Hepatocyte (in vitro differentiated cells): ENCODE data around the gene RAB27A. TPM values are rescaled to one million over a fixed set of nuclear protein-coding genes. Genes with fewer than 3 reads are reported as not detected.

Source experiments
- DNase-seq: peaks from one replicate; pipeline ENCODE4 v3.0.0-alpha.2; 2016; ENCODE audit warnings: low spot score
- H2AFZ ChIP-seq: fragments of 200-600 bp; sonication (generic); 2 replicates; pipeline ENCODE4 v1.6.0; 2016; ENCODE audit warnings: antibody characterized with exemption, mild to moderate bottlenecking
- H3K27ac ChIP-seq: fragments of 200-600 bp; sonication (generic); 2 replicates; pipeline ENCODE4 v1.5.1; 2016; ENCODE audit warnings: mild to moderate bottlenecking
- H3K27me3 ChIP-seq: fragments of 200-600 bp; sonication (generic); 2 replicates; pipeline ENCODE4 v1.6.1; 2016
- H3K36me3 ChIP-seq: fragments of 200-600 bp; sonication (generic); replicated peaks from 2 replicates; pipeline ENCODE4 v1.5.1; 2016; ENCODE audit warnings: low read depth; ENCODE audit not compliant: insufficient read depth
- H3K4me1 ChIP-seq: fragments of 200-600 bp; sonication (generic); 2 replicates; pipeline ENCODE4 v1.5.1; 2016; ENCODE audit warnings: mild to moderate bottlenecking, moderate library complexity; ENCODE audit not compliant: insufficient read depth
- H3K4me2 ChIP-seq: fragments of 200-600 bp; sonication (generic); 2 replicates; pipeline ENCODE4 v1.6.0; 2016
- H3K4me3 ChIP-seq: fragments of 200-600 bp; sonication (generic); 2 replicates; pipeline ENCODE4 v1.5.1; 2016; ENCODE audit warnings: mild to moderate bottlenecking
- H3K79me2 ChIP-seq: fragments of 200-600 bp; sonication (generic); 2 replicates; pipeline ENCODE4 v1.6.0; 2017; ENCODE audit warnings: mild to moderate bottlenecking
- H3K9me2 ChIP-seq: fragments of 200-600 bp; sonication (generic); replicated peaks from 2 replicates; pipeline ENCODE4 v1.6.0; 2017; ENCODE audit warnings: mild to moderate bottlenecking; ENCODE audit not compliant: insufficient read depth
- H3K9me3 ChIP-seq: fragments of 200-600 bp; sonication (generic); 2 replicates; pipeline ENCODE4 v1.5.1; 2016; ENCODE audit warnings: low read depth, mild to moderate bottlenecking
- H4K20me1 ChIP-seq: fragments of 200-600 bp; sonication (generic); 2 replicates; pipeline ENCODE4 v1.6.0; 2016; ENCODE audit warnings: mild to moderate bottlenecking; ENCODE audit not compliant: insufficient read depth, poor library complexity, severe bottlenecking
- EZH2 ChIP-seq: fragments of 200-600 bp; sonication (generic); IDR thresholded peaks from 2 replicates; pipeline ENCODE4 v1.6.1; 2016; ENCODE audit warnings: antibody characterized with exemption, mild to moderate bottlenecking, borderline replicate concordance
- EZH2phosphoT487 ChIP-seq: fragments of 200-600 bp; sonication (generic); IDR thresholded peaks from one replicate; pipeline ENCODE4 v1.6.1; 2018; ENCODE audit warnings: antibody characterized with exemption, mild to moderate bottlenecking, low read depth, moderate library complexity; ENCODE audit not compliant: unreplicated experiment, severe bottlenecking
- WGBS: methylation state at CpG from one replicate; pipeline ENCODE4 v1.1.6; 2016; ENCODE audit warnings: low lambda C conversion rate; ENCODE audit errors: missing lambda C conversion rate; 5-methylcytosine and 5-hydroxymethylcytosine counted together
- polyA plus RNA-seq: library from polyadenylated mRNA; unstranded; fragments of >200 nt; fragmentation: Nextera tagmentation; extraction: Ambion mirVana; gene quantifications from 2 replicates; pipeline ENCODE4 v1.2.1, GENCODE V29; 2016
- total RNA-seq: library from RNA; depleted of rRNA; stranded (reverse); fragments of >200 nt; gene quantifications from 2 replicates; pipeline ENCODE4 v1.2.3, GENCODE V29; 2014
- TF ChIP-seq, protein P1 (sequence below): fragments of 200-600 bp; sonication (generic); IDR thresholded peaks from 2 replicates; pipeline ENCODE4 v1.5.1; 2016; ENCODE audit warnings: antibody characterized with exemption, mild to moderate bottlenecking; ENCODE audit not compliant: poor library complexity

The RAB27A gene
- total and polyA plus RNA-seq, 2 experiments from 2014 or later = 10.5 to 16.6 TPM

GRCh38 chr15:55197362-55197705 lies 92.3 kb downstream of the RAB27A start:
- Histone ChIP-seq H3K36me3 (no peaks in the 10 kb centered on the region), H3K9me3 (no peaks in the 10 kb centered on the region), H3K4me1 (peaks cover 11% of the 10 kb centered on the region), H2AFZ (peak overlapping the region; percentile 83), H3K4me3 (peak overlapping the region; percentile 8), H3K4me2 (peak overlapping the region; percentile 75), H3K79me2 (peaks cover 43% of the 10 kb centered on the region), H4K20me1 (peaks cover 28% of the 10 kb centered on the region), H3K27me3 (no peaks in the 10 kb centered on the region), H3K9me2 (no peaks in the 10 kb centered on the region), H3K27ac (peak overlapping the region; percentile 73)
- no peak for DNase-seq
- TF ChIP-seq EZH2phosphoT487 (no peak), EZH2 (no peak)
- TF ChIP-seq, protein P1, sequence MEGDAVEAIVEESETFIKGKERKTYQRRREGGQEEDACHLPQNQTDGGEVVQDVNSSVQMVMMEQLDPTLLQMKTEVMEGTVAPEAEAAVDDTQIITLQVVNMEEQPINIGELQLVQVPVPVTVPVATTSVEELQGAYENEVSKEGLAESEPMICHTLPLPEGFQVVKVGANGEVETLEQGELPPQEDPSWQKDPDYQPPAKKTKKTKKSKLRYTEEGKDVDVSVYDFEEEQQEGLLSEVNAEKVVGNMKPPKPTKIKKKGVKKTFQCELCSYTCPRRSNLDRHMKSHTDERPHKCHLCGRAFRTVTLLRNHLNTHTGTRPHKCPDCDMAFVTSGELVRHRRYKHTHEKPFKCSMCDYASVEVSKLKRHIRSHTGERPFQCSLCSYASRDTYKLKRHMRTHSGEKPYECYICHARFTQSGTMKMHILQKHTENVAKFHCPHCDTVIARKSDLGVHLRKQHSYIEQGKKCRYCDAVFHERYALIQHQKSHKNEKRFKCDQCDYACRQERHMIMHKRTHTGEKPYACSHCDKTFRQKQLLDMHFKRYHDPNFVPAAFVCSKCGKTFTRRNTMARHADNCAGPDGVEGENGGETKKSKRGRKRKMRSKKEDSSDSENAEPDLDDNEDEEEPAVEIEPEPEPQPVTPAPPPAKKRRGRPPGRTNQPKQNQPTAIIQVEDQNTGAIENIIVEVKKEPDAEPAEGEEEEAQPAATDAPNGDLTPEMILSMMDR = no peak
- WGBS = 5% methylated on average over 10 of the region's 10 CpGs

GRCh38 chr15:55196458-55197361 lies 92.9 kb downstream of the RAB27A start, which contains the start of gene RSL24D1:
Gene RSL24D1, minus strand, starts transcription at chr15:55196941. Its CDS starts 51 bp downstream, at chr15:55196890.
- Histone ChIP-seq H4K20me1 (peaks cover 29% of the 10 kb centered on the region), H3K9me3 (no peaks in the 10 kb centered on the region), H3K9me2 (no peaks in the 10 kb centered on the region), H3K4me1 (peaks cover 11% of the 10 kb centered on the region), H3K79me2 (peaks cover 49% of the 10 kb centered on the region), H3K4me3 (peak within 1 kb of the TSS; percentile 59), H3K4me2 (peak within 1 kb of the TSS; percentile 89), H3K27me3 (no peaks in the 10 kb centered on the region), H3K36me3 (no peaks in the 10 kb centered on the region), H2AFZ (peak within 1 kb of the TSS; percentile 83), H3K27ac (peak within 1 kb of the TSS; percentile 92)
- WGBS = under 1% methylated on average over 62 of the region's 62 CpGs
- peak; percentile 99 for DNase-seq
- TF ChIP-seq, protein P1 = peak; percentile 50
- TF ChIP-seq EZH2 = no peak

GRCh38 chr15:55195996-55196395 lies 93.6 kb downstream of the RAB27A start:
- Histone ChIP-seq H2AFZ (peak overlapping the region; percentile 52), H3K27ac (peak overlapping the region; percentile 92), H3K9me2 (no peaks in the 10 kb centered on the region), H3K27me3 (no peaks in the 10 kb centered on the region), H3K9me3 (no peaks in the 10 kb centered on the region), H3K79me2 (peaks cover 56% of the 10 kb centered on the region), H3K36me3 (no peaks in the 10 kb centered on the region), H4K20me1 (peaks cover 32% of the 10 kb centered on the region), H3K4me1 (peaks cover 11% of the 10 kb centered on the region), H3K4me2 (peak overlapping the region; percentile 89), H3K4me3 (peak overlapping the region; percentile 59)
- WGBS = 1% methylated on average over 9 of the region's 9 CpGs
- no peak for DNase-seq
- TF ChIP-seq, protein P1 = no peak
- TF ChIP-seq EZH2 (no peak), EZH2phosphoT487 (no peak)
